HG02943 (cell line): ENCODE data around the gene GSTM1.
"Not testable (repeated sequence)": the region's sequence is repeated elsewhere in the genome, so short reads cannot be mapped to it uniquely, and the experiment has no call there.

ENCODE experiments used
- ATAC-seq: cut with Tn5 transposase; IDR thresholded peaks from one replicate; pipeline ENCODE4 v1.9.1; 2021; ENCODE audit warnings: mild to moderate bottlenecking, low read depth, moderate library complexity; ENCODE audit not compliant: unreplicated experiment

GSTM1 gene

GRCh38 chr1:109659997-109660690 lies 27.5 kb upstream of the GSTM1 start:
- ATAC-seq = no peak

- ATAC-seq = not testable (repeated sequence)
Observed at GRCh38 chr1:109660691-109661026, 27.0 kb upstream of the GSTM1 start.

GRCh38 chr1:109661391-109661790 lies 26.2 kb upstream of the GSTM1 start:
- ATAC-seq = no peak

- no peak for ATAC-seq
Observed at GRCh38 chr1:109664671-109665070, 22.9 kb upstream of the GSTM1 start.

- ATAC-seq = peak; percentile 91
Observed at GRCh38 chr1:109667452-109668122, 20.0 kb upstream of the GSTM1 start, which contains the start of gene GSTM2. TSS of gene GSTM2 (plus strand) at chr1:109668057. CDS start at chr1:109668116, 59 bp downstream.

GRCh38 chr1:109668123-109668775 lies 19.4 kb upstream of the GSTM1 start:
- ATAC-seq = no peak

GRCh38 chr1:109669246-109669948 lies 18.2 kb upstream of the GSTM1 start:
- ATAC-seq = no peak

- not testable (repeated sequence) for ATAC-seq
Observed at GRCh38 chr1:109669949-109670302, 17.7 kb upstream of the GSTM1 start.

GRCh38 chr1:109671067-109671466 lies 16.6 kb upstream of the GSTM1 start:
- ATAC-seq = no peak

- ATAC-seq = not testable (repeated sequence)
Observed at GRCh38 chr1:109673861-109674260, 13.8 kb upstream of the GSTM1 start.

- ATAC-seq = not testable (repeated sequence)
Observed at GRCh38 chr1:109676683-109677381, 10.8 kb upstream of the GSTM1 start.

GRCh38 chr1:109677459-109677858 lies 10.2 kb upstream of the GSTM1 start:
- ATAC-seq = no peak

- not testable (repeated sequence) for ATAC-seq
Observed at GRCh38 chr1:109678637-109679036, 9.0 kb upstream of the GSTM1 start.

GRCh38 chr1:109684777-109685176 lies 2.8 kb upstream of the GSTM1 start:
- not testable (repeated sequence) for ATAC-seq

- ATAC-seq = not testable (repeated sequence)
Observed at GRCh38 chr1:109685399-109685798, 2.2 kb upstream of the GSTM1 start.

GRCh38 chr1:109685890-109686289 lies 1.7 kb upstream of the GSTM1 start:
- not testable (repeated sequence) for ATAC-seq

GRCh38 chr1:109687109-109687508 lies 508 bp upstream of the GSTM1 start:
- ATAC-seq = not testable (repeated sequence)

- no peak for ATAC-seq
Observed at GRCh38 chr1:109689844-109690405, 2.3 kb downstream of the GSTM1 start.

- ATAC-seq = no peak
Observed at GRCh38 chr1:109691759-109692158, 4.1 kb downstream of the GSTM1 start.

GRCh38 chr1:109694400-109694799 lies 6.8 kb downstream of the GSTM1 start:
- not testable (repeated sequence) for ATAC-seq
